ENCODE results near the gene SFXN5. TPM values are rescaled to one million over a fixed set of nuclear protein-coding genes. Genes with fewer than 3 reads are reported as not detected.

The SFXN5 gene
- total and polyA plus RNA-seq, 7 donors = 5.1 to 17.1 (median 12.2) TPM

- no peak for DNase-seq
- H3K27ac ChIP-seq = no peak overlapping the region
- H3K4me3 ChIP-seq = no peak overlapping the region
- H3K36me3 ChIP-seq (ENCODE audit: insufficient read depth in 1 of 2, low read depth in 1 of 2) = peaks cover 0 to 47% of the 10 kb centered on the region in 2 donors
- 83 to 92% (median 86%) methylated on average over 4 of the region's 4 CpGs for WGBS, 3 donors
- H3K27me3 ChIP-seq (ENCODE audit: insufficient read depth in 3 of 3, low read length in 2 of 3) = no peaks in the 10 kb centered on the region
- intact Hi-C loops (cut with DNase I) = loop anchor here in 1 of 2 donors (5.0 kb wide), 2 partner anchors 44 to 89 kb away; no protein-coding TSS in a partner anchor
- H3K4me1 ChIP-seq = no peaks in the 10 kb centered on the region
- no peaks in the 10 kb centered on the region for H3K9me3 ChIP-seq
- TF ChIP-seq CTCF (IDR thresholded peaks at IDR 0.05) = no peak
- ATAC-seq = no peak
These were observed 72.8 kb downstream of the SFXN5 start for GRCh38 chr2:72998724-72999123.

- ATAC-seq (no peak), DNase-seq (peak in 1 of 2 donors; percentile 25)
- WGBS, 3 donors = 90 to 96% (median 91%) methylated on average over 12 of the region's 12 CpGs
- TF ChIP-seq CTCF (IDR thresholded peaks at IDR 0.05) = no peak
- Histone ChIP-seq H3K27ac (no peak overlapping the region), H3K4me1 (no peaks in the 10 kb centered on the region), H3K4me3 (no peak overlapping the region), H3K27me3 (ENCODE audit: insufficient read depth in 3 of 3, low read length in 2 of 3) (no peaks in the 10 kb centered on the region), H3K9me3 (no peaks in the 10 kb centered on the region), H3K36me3 (ENCODE audit: insufficient read depth in 1 of 2, low read depth in 1 of 2) (peaks cover 0 to 47% of the 10 kb centered on the region in 2 donors)
- intact Hi-C loops (cut with DNase I) = loop anchor here in 1 of 2 donors (5.0 kb wide), 2 partner anchors 44 to 89 kb away; no protein-coding TSS in a partner anchor
These were observed 73.3 kb downstream of the SFXN5 start for GRCh38 chr2:72998234-72998651.

GRCh38 chr2:72996117-72996502 lies 75.4 kb downstream of the SFXN5 start:
- intact Hi-C loops (cut with DNase I) = loop anchor here in 1 of 2 donors (5.0 kb wide), 2 partner anchors 46 to 91 kb away; no protein-coding TSS in a partner anchor
- H3K27ac ChIP-seq = no peak overlapping the region
- H3K4me3 ChIP-seq = no peak overlapping the region
- DNase-seq (peak in 1 of 2 donors; percentile 32), ATAC-seq (no peak)
- H3K36me3 ChIP-seq (ENCODE audit: insufficient read depth in 1 of 2, low read depth in 1 of 2) = peaks cover 0 to 48% of the 10 kb centered on the region in 2 donors
- TF ChIP-seq CTCF (IDR thresholded peaks at IDR 0.05) = no peak
- H3K27me3 ChIP-seq (ENCODE audit: insufficient read depth in 3 of 3, low read length in 2 of 3) = no peaks in the 10 kb centered on the region
- H3K4me1 ChIP-seq = no peaks in the 10 kb centered on the region
- WGBS, 3 donors = 95 to 96% (median 95%) methylated on average over 7 of the region's 7 CpGs
- no peaks in the 10 kb centered on the region for H3K9me3 ChIP-seq

- Histone ChIP-seq H3K4me1 (no peaks in the 10 kb centered on the region), H3K36me3 (ENCODE audit: insufficient read depth in 1 of 2, low read depth in 1 of 2) (peaks cover 0 to 43% of the 10 kb centered on the region in 2 donors), H3K27me3 (ENCODE audit: insufficient read depth in 3 of 3, low read length in 2 of 3) (no peaks in the 10 kb centered on the region), H3K9me3 (no peaks in the 10 kb centered on the region), H3K27ac (no peak overlapping the region), H3K4me3 (no peak overlapping the region)
- DNase-seq = peak in 1 of 2 donors; percentile 40
- intact Hi-C loops (cut with DNase I) = loop anchor here in 1 of 2 donors (5.0 kb wide), 2 partner anchors 47 to 92 kb away; no protein-coding TSS in a partner anchor
- no peak for TF ChIP-seq CTCF (IDR thresholded peaks at IDR 0.05)
- 82 to 89% (median 82%) methylated on average over 15 of the region's 15 CpGs for WGBS, 3 donors
- ATAC-seq = no peak
These were observed 75.9 kb downstream of the SFXN5 start for GRCh38 chr2:72995430-72996116.

Data from psoas muscle (tissue), 8 donors.